Measurements from ENCODE around the gene DDX24. TPM values are rescaled to one million over a fixed set of nuclear protein-coding genes. Genes with fewer than 3 reads are reported as not detected.

Gene DDX24
- total and polyA plus RNA-seq, 2 of the 8 experiments (the other 6 are each of a cell fraction or from before 2014, with no cell fraction given): 89.0 to 201 TPM

DNA sequence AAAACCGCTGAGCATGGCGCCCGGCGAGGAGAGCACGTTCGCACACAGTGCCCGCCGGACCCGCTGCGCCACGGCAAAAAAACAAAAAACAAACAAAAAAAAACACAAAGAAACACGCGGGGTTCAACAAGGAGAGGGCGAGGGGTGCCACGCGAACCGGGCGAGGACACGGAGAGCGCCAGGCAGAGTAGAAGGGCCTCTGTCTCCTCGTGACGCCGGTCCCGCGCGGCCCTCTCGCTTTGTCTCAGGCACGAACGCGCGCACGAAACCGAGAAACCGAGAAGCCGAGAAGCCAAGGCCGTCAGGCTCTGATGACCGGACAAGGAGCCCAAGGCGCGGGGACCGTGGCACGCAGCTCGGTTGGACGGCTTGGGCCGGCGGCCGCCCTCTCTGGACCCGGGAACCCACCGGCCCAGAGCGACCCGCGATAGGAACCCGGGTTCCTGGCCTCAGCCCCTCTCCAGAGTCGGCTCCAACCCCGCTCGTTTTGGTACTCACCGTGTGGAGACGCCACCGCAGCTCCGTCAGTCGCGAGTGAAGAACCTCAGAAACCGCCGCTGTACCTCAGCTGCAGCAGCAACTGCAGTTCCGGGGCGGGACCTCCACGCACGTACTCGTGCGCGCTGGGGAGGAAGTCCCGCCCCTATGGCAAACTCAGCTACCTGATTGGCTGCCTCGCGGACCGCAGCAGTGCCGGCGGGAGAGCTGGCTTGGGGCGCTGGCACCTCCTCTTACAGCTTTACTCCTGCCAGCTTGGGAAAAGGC, at the start of gene DDX24, which contains the start of gene IFI27L1 (continued):
- TF ChIP-seq CEBPB (IDR thresholded peaks at IDR 0.05; ENCODE audit: low read depth, low read length) (no peak), KDM1A (IDR thresholded peaks at IDR 0.05; ENCODE audit: borderline replicate concordance, low read length) (no peak), SP1 (IDR thresholded peaks at IDR 0.05; ENCODE audit: low read depth, low read length) (peak; percentile 73), TBP (IDR thresholded peaks at IDR 0.05; ENCODE audit: low read depth, low read length) (peak; percentile 83), RAD21 (IDR thresholded peaks at IDR 0.05 in 1 of 2, conservative IDR thresholded peaks at IDR 0.05 in 1 of 2; ENCODE audit: low read depth in 2 of 2, low read length in 2 of 2) (no peak), SIRT6 (IDR thresholded peaks at IDR 0.05; ENCODE audit: low read length) (no peak), HDAC2 (IDR thresholded peaks at IDR 0.05; ENCODE audit: borderline replicate concordance in 1 of 2, low read depth in 2 of 2, low read length in 2 of 2) (0 out of 4 replicates have a peak, but pooled peaks of 1 of the 2 experiments have one; percentile 33), CHD1 (IDR thresholded peaks at IDR 0.05; ENCODE audit: low read depth, low read length) (no peak), CHD2 (IDR thresholded peaks at IDR 0.05; ENCODE audit: low read length) (peak; percentile 50; the same call in 1 of the 2 replicates), ZNF274 (IDR thresholded peaks at IDR 0.05; ENCODE audit: borderline replicate concordance, extremely low read depth, low read length) (no peak)
